Psoas muscle (tissue), 8 donors: ENCODE results near the gene IQCN. TPM values are rescaled to one million over a fixed set of nuclear protein-coding genes. Genes with fewer than 3 reads are reported as not detected.
A peak's percentile ranks its signal among the peaks of the same experiment; 100 is the strongest.

Source experiments
- ATAC-seq, 4 donors: fragments of 200-7000 bp; cut with Tn5 transposase; one replicate each; pipeline ENCODE4 v1.9.1; 2020; ENCODE audit warnings: moderate library complexity in 3 of 4, mild to moderate bottlenecking in 2 of 4
- DNase-seq, 2 donors: peaks; one replicate each; pipeline ENCODE4 v3.0.0-alpha.2; 2020
- H3K27ac ChIP-seq: fragments of 200-600 bp; one replicate; pipeline ENCODE4 v1.8.0; 2022
- H3K27me3 ChIP-seq, 3 donors: fragments of 200-600 bp in 1 of 3; one replicate each; pipeline versions ENCODE4 v1.6.1 to v1.8.0; 2013 to 2022; ENCODE audit warnings: low read length in 2 of 3, mild to moderate bottlenecking in 2 of 3, moderate library complexity in 1 of 3; ENCODE audit not compliant: insufficient read depth in 3 of 3
- H3K36me3 ChIP-seq, 2 donors: fragments of 200-600 bp in 1 of 2; one replicate each; pipeline versions ENCODE4 v1.6.1 to v1.8.0; 2013 to 2022; ENCODE audit warnings: low read depth in 1 of 2, mild to moderate bottlenecking in 1 of 2, moderate library complexity in 1 of 2; ENCODE audit not compliant: insufficient read depth in 1 of 2
- H3K4me1 ChIP-seq: fragments of 200-600 bp; one replicate; pipeline ENCODE4 v1.8.0; 2022
- H3K4me3 ChIP-seq: fragments of 200-600 bp; one replicate; pipeline ENCODE4 v1.8.0; 2022; ENCODE audit warnings: mild to moderate bottlenecking
- H3K9me3 ChIP-seq: fragments of 200-600 bp; one replicate; pipeline ENCODE4 v1.8.0; 2022
- CTCF ChIP-seq: fragments of 200-600 bp; IDR thresholded peaks from one replicate; pipeline ENCODE4 v1.8.0; 2022; ENCODE audit warnings: antibody characterized with exemption
- WGBS, 3 donors: extraction: QIAGEN DNeasy Blood & Tissue Kit; methylation state at CpG; one replicate each; pipeline versions ENCODE4 v1.1.6 to v1.1.7; 2013; 5-methylcytosine and 5-hydroxymethylcytosine counted together
- intact Hi-C, 2 donors: fragments of 100-400 bp; cut with DNase I; formaldehyde crosslinking; loops; one replicate each; pipeline versions ENCODE4 v1.11.0 to v1.14.2; 2022
- polyA plus RNA-seq, 3 donors: library from polyadenylated mRNA; stranded (reverse); fragments of 200-250 nt; gene quantifications; one replicate each; pipeline ENCODE4 v1.2.3, GENCODE V29; 2013
- total RNA-seq, 4 donors: library from RNA; stranded (reverse); fragmentation: NEBNext Ultra II Directional in 2 of 4; extraction: Animal tissue kit (Norgen Biotek cat#: 25700) in 2 of 4; gene quantifications; one replicate each; pipeline versions ENCODE4 v1.2.1 to v1.2.4, GENCODE V29; 2021 to 2023
- donor health status: healthy with polysubstance abuse.
- donor health status: DM: no; HTN: no; CAD: no; lungs with moderate emphysema.
- donor health status: Bipolar disorder and iron deficiency.
- donor health status: healthy.
- donor health status: DM: yes; HTN: yes; CAD: no.
- donor health status: DM: no; HTN: no; CAD: no.
- donor health status: DM: no; HTN: no; CAD: no.
- donor health status: DM: yes; HTN: yes; CAD: no.

The IQCN gene
- total and polyA plus RNA-seq, 7 donors = 0.12 to 1.5 (median 0.39) TPM

- intact Hi-C loops = no loop called here
- ATAC-seq (no peak), DNase-seq (no peak)
- Histone ChIP-seq H3K36me3 (peaks cover 0 to 11% of the 10 kb centered on the region in 2 donors), H3K27ac (no peak overlapping the region), H3K9me3 (no peaks in the 10 kb centered on the region), H3K27me3 (no peaks in the 10 kb centered on the region), H3K4me1 (no peaks in the 10 kb centered on the region), H3K4me3 (no peak overlapping the region)
- no peak for TF ChIP-seq CTCF
Measured at GRCh38 chr19:18262144-18262543, 12.1 kb downstream of the IQCN start.

GRCh38 chr19:18261474-18261873 is 12.8 kb downstream of the IQCN start:
- DNase-seq = no peak
- H3K4me3 ChIP-seq = no peak overlapping the region
- H3K27me3 ChIP-seq = no peaks in the 10 kb centered on the region
- whole genome bisulfite sequencing, 3 donors = 90 to 97% (median 92%) methylated on average over 2 of the region's 2 CpGs
- intact Hi-C loops = no loop called here
- no peaks in the 10 kb centered on the region for H3K4me1 ChIP-seq
- ATAC-seq = no peak
- H3K27ac ChIP-seq = no peak overlapping the region
- peaks cover 0 to 4% of the 10 kb centered on the region in 2 donors for H3K36me3 ChIP-seq
- H3K9me3 ChIP-seq = no peaks in the 10 kb centered on the region
- TF ChIP-seq CTCF = no peak

GRCh38 chr19:18259893-18260292 is 14.4 kb downstream of the IQCN start:
- intact Hi-C loops = loop anchor here in 1 of 2 donors (10.0 kb wide), 1 partner anchor 155 kb away; the partner anchor contains the start of gene SSBP4
- DNase-seq (no peak), ATAC-seq (no peak)
- Histone ChIP-seq H3K36me3 (peaks cover 0 to 1% of the 10 kb centered on the region in 2 donors), H3K27me3 (no peaks in the 10 kb centered on the region), H3K9me3 (no peaks in the 10 kb centered on the region), H3K4me1 (no peaks in the 10 kb centered on the region), H3K4me3 (no peak overlapping the region), H3K27ac (no peak overlapping the region)
- WGBS, 3 donors = 89 to 95% (median 89%) methylated on average over 4 of the region's 4 CpGs
- TF ChIP-seq CTCF = no peak

GRCh38 chr19:18257503-18258470 is 16.5 kb downstream of the IQCN start:
- Histone ChIP-seq H3K4me1 (no peaks in the 10 kb centered on the region), H3K27ac (no peak overlapping the region), H3K27me3 (no peaks in the 10 kb centered on the region), H3K9me3 (no peaks in the 10 kb centered on the region), H3K36me3 (no peaks in the 10 kb centered on the region), H3K4me3 (no peak overlapping the region)
- WGBS, 3 donors = 76 to 85% (median 76%) methylated on average over 55 of the region's 55 CpGs
- intact Hi-C loops = loop anchor here in 1 of 2 donors (10.0 kb wide), 1 partner anchor 157 kb away; the partner anchor contains the start of gene SSBP4
- no peak for DNase-seq
- TF ChIP-seq CTCF = no peak
- ATAC-seq = peak in 1 of 4 donors; percentile 37
